Measurements from ENCODE around the gene ITK.

The ITK gene

GRCh38 chr5:157289164-157289819 lies 108.7 kb downstream of the ITK start:
- Histone ChIP-seq H3K27me3 (ENCODE audit: control insufficient read depth in 5 of 5, insufficient read depth in 4 of 5, low read length in 5 of 5) (no peaks in the 10 kb centered on the region), H3K4me3 (ENCODE audit: low read depth in 1 of 5, low read length in 5 of 5) (no peak overlapping the region), H3K9ac (ENCODE audit: low read length in 5 of 5) (no peak overlapping the region), H3K9me3 (ENCODE audit: control insufficient read depth in 5 of 5, low read length in 5 of 5) (no peaks in the 10 kb centered on the region), H3K27ac (ENCODE audit: low read depth, low read length) (no peak overlapping the region), H3K36me3 (ENCODE audit: control insufficient read depth in 5 of 5, insufficient read depth in 5 of 5, low read length in 5 of 5) (no peaks in the 10 kb centered on the region), H3K4me1 (ENCODE audit: control insufficient read depth in 5 of 5, insufficient read depth in 5 of 5, low read length in 5 of 5) (peaks cover 0 to 31% (median 13%) of the 10 kb centered on the region in 5 donors)

GRCh38 chr5:157290156-157290980 lies 109.7 kb downstream of the ITK start:
- H3K27me3 ChIP-seq (ENCODE audit: control insufficient read depth in 5 of 5, insufficient read depth in 4 of 5, low read length in 5 of 5) = no peaks in the 10 kb centered on the region
- H3K9ac ChIP-seq (ENCODE audit: low read length in 5 of 5) = no peak overlapping the region
- no peak overlapping the region for H3K4me3 ChIP-seq (ENCODE audit: low read depth in 1 of 5, low read length in 5 of 5)
- H3K4me1 ChIP-seq (ENCODE audit: control insufficient read depth in 5 of 5, insufficient read depth in 5 of 5, low read length in 5 of 5) = peaks cover 0 to 31% (median 13%) of the 10 kb centered on the region in 5 donors
- no peaks in the 10 kb centered on the region for H3K9me3 ChIP-seq (ENCODE audit: control insufficient read depth in 5 of 5, low read length in 5 of 5)
- H3K27ac ChIP-seq (ENCODE audit: low read depth, low read length) = no peak overlapping the region
- H3K36me3 ChIP-seq (ENCODE audit: control insufficient read depth in 5 of 5, insufficient read depth in 5 of 5, low read length in 5 of 5) = no peaks in the 10 kb centered on the region

GRCh38 chr5:157290981-157291711 lies 110.5 kb downstream of the ITK start:
- H3K4me1 ChIP-seq (ENCODE audit: control insufficient read depth in 5 of 5, insufficient read depth in 5 of 5, low read length in 5 of 5) = peaks cover 0 to 31% (median 13%) of the 10 kb centered on the region in 5 donors
- H3K36me3 ChIP-seq (ENCODE audit: control insufficient read depth in 5 of 5, insufficient read depth in 5 of 5, low read length in 5 of 5) = no peaks in the 10 kb centered on the region
- H3K4me3 ChIP-seq (ENCODE audit: low read depth in 1 of 5, low read length in 5 of 5) = peak overlapping the region in 3 of 5 donors; percentile 23 to 40 (median 37)
- no peak overlapping the region for H3K27ac ChIP-seq (ENCODE audit: low read depth, low read length)
- no peaks in the 10 kb centered on the region for H3K9me3 ChIP-seq (ENCODE audit: control insufficient read depth in 5 of 5, low read length in 5 of 5)
- no peaks in the 10 kb centered on the region for H3K27me3 ChIP-seq (ENCODE audit: control insufficient read depth in 5 of 5, insufficient read depth in 4 of 5, low read length in 5 of 5)
- H3K9ac ChIP-seq (ENCODE audit: low read length in 5 of 5) = no peak overlapping the region

- peaks cover 0 to 23% (median 5%) of the 10 kb centered on the region in 5 donors for H3K4me1 ChIP-seq (ENCODE audit: control insufficient read depth in 5 of 5, insufficient read depth in 5 of 5, low read length in 5 of 5)
- H3K27ac ChIP-seq (ENCODE audit: low read depth, low read length) = no peak overlapping the region
- no peaks in the 10 kb centered on the region for H3K36me3 ChIP-seq (ENCODE audit: control insufficient read depth in 5 of 5, insufficient read depth in 5 of 5, low read length in 5 of 5)
- no peak overlapping the region for H3K4me3 ChIP-seq (ENCODE audit: low read depth in 1 of 5, low read length in 5 of 5)
- H3K9me3 ChIP-seq (ENCODE audit: control insufficient read depth in 5 of 5, low read length in 5 of 5) = no peaks in the 10 kb centered on the region
- H3K9ac ChIP-seq (ENCODE audit: low read length in 5 of 5) = no peak overlapping the region
- no peaks in the 10 kb centered on the region for H3K27me3 ChIP-seq (ENCODE audit: control insufficient read depth in 5 of 5, insufficient read depth in 4 of 5, low read length in 5 of 5)
Observed at GRCh38 chr5:157292599-157292998, 112.0 kb downstream of the ITK start.

GRCh38 chr5:157294407-157295091 lies 113.9 kb downstream of the ITK start:
- H3K4me1 ChIP-seq (ENCODE audit: control insufficient read depth in 5 of 5, insufficient read depth in 5 of 5, low read length in 5 of 5) = peaks cover 0 to 16% (median 5%) of the 10 kb centered on the region in 5 donors
- no peaks in the 10 kb centered on the region for H3K36me3 ChIP-seq (ENCODE audit: control insufficient read depth in 5 of 5, insufficient read depth in 5 of 5, low read length in 5 of 5)
- H3K27me3 ChIP-seq (ENCODE audit: control insufficient read depth in 5 of 5, insufficient read depth in 4 of 5, low read length in 5 of 5) = no peaks in the 10 kb centered on the region
- H3K4me3 ChIP-seq (ENCODE audit: low read depth in 1 of 5, low read length in 5 of 5) = no peak overlapping the region
- no peaks in the 10 kb centered on the region for H3K9me3 ChIP-seq (ENCODE audit: control insufficient read depth in 5 of 5, low read length in 5 of 5)
- no peak overlapping the region for H3K9ac ChIP-seq (ENCODE audit: low read length in 5 of 5)
- no peak overlapping the region for H3K27ac ChIP-seq (ENCODE audit: low read depth, low read length)

- H3K27ac ChIP-seq (ENCODE audit: low read depth, low read length) = no peak overlapping the region
- H3K4me3 ChIP-seq (ENCODE audit: low read depth in 1 of 5, low read length in 5 of 5) = no peak overlapping the region
Observed at GRCh38 chr5:157295247-157295646, 114.6 kb downstream of the ITK start.

GRCh38 chr5:157300564-157300963 lies 119.9 kb downstream of the ITK start:
- Histone ChIP-seq H3K36me3 (ENCODE audit: control insufficient read depth in 5 of 5, insufficient read depth in 5 of 5, low read length in 5 of 5) (no peaks in the 10 kb centered on the region), H3K4me3 (ENCODE audit: low read depth in 1 of 5, low read length in 5 of 5) (no peak overlapping the region), H3K4me1 (ENCODE audit: control insufficient read depth in 5 of 5, insufficient read depth in 5 of 5, low read length in 5 of 5) (no peaks in the 10 kb centered on the region)

More at GRCh38 chr5:157295247-157295646, 114.6 kb downstream of the ITK start:
- no peak overlapping the region for H3K9ac ChIP-seq (ENCODE audit: low read length in 5 of 5)
- H3K4me1 ChIP-seq (ENCODE audit: control insufficient read depth in 5 of 5, insufficient read depth in 5 of 5, low read length in 5 of 5) = peaks cover 0 to 11% (median 5%) of the 10 kb centered on the region in 5 donors
- H3K9me3 ChIP-seq (ENCODE audit: control insufficient read depth in 5 of 5, low read length in 5 of 5) = no peaks in the 10 kb centered on the region
- H3K36me3 ChIP-seq (ENCODE audit: control insufficient read depth in 5 of 5, insufficient read depth in 5 of 5, low read length in 5 of 5) = no peaks in the 10 kb centered on the region
- no peaks in the 10 kb centered on the region for H3K27me3 ChIP-seq (ENCODE audit: control insufficient read depth in 5 of 5, insufficient read depth in 4 of 5, low read length in 5 of 5)

GRCh38 chr5:157301066-157301465 lies 120.4 kb downstream of the ITK start:
- Histone ChIP-seq H3K27me3 (ENCODE audit: control insufficient read depth in 5 of 5, insufficient read depth in 4 of 5, low read length in 5 of 5) (no peaks in the 10 kb centered on the region), H3K4me1 (ENCODE audit: control insufficient read depth in 5 of 5, insufficient read depth in 5 of 5, low read length in 5 of 5) (no peaks in the 10 kb centered on the region), H3K36me3 (ENCODE audit: control insufficient read depth in 5 of 5, insufficient read depth in 5 of 5, low read length in 5 of 5) (no peaks in the 10 kb centered on the region), H3K9ac (ENCODE audit: low read length in 5 of 5) (no peak overlapping the region), H3K27ac (ENCODE audit: low read depth, low read length) (no peak overlapping the region), H3K4me3 (ENCODE audit: low read depth in 1 of 5, low read length in 5 of 5) (no peak overlapping the region), H3K9me3 (ENCODE audit: control insufficient read depth in 5 of 5, low read length in 5 of 5) (no peaks in the 10 kb centered on the region)

More at GRCh38 chr5:157300564-157300963, 119.9 kb downstream of the ITK start:
- no peaks in the 10 kb centered on the region for H3K27me3 ChIP-seq (ENCODE audit: control insufficient read depth in 5 of 5, insufficient read depth in 4 of 5, low read length in 5 of 5)
- no peak overlapping the region for H3K9ac ChIP-seq (ENCODE audit: low read length in 5 of 5)
- H3K9me3 ChIP-seq (ENCODE audit: control insufficient read depth in 5 of 5, low read length in 5 of 5) = no peaks in the 10 kb centered on the region
- H3K27ac ChIP-seq (ENCODE audit: low read depth, low read length) = no peak overlapping the region

- Histone ChIP-seq H3K27me3 (ENCODE audit: control insufficient read depth in 5 of 5, insufficient read depth in 4 of 5, low read length in 5 of 5) (no peaks in the 10 kb centered on the region), H3K9ac (ENCODE audit: low read length in 5 of 5) (no peak overlapping the region), H3K4me3 (ENCODE audit: low read depth in 1 of 5, low read length in 5 of 5) (no peak overlapping the region), H3K4me1 (ENCODE audit: control insufficient read depth in 5 of 5, insufficient read depth in 5 of 5, low read length in 5 of 5) (no peaks in the 10 kb centered on the region), H3K36me3 (ENCODE audit: control insufficient read depth in 5 of 5, insufficient read depth in 5 of 5, low read length in 5 of 5) (no peaks in the 10 kb centered on the region), H3K9me3 (ENCODE audit: control insufficient read depth in 5 of 5, low read length in 5 of 5) (no peaks in the 10 kb centered on the region), H3K27ac (ENCODE audit: low read depth, low read length) (no peak overlapping the region)
Observed at GRCh38 chr5:157303023-157303422, 122.4 kb downstream of the ITK start.

Data from subcutaneous abdominal adipose tissue (tissue), 5 donors.